A549 (cell line): ENCODE results near the gene PTPRD. TPM values are rescaled to one million over a fixed set of nuclear protein-coding genes. Genes with fewer than 3 reads are reported as not detected.

ENCODE experiments used
- ATAC-seq, 2 experiments: fragments of 200-7000 bp in 1 of 2; fragments of >200 bp in 1 of 2; cut with Nextera tagmentation in 1 of 2; cut with Tn5 transposase in 1 of 2; 3 replicates each; pipeline versions ENCODE4 v1.8.0 to v1.9.1; 2018 to 2020; ENCODE audit warnings: mild to moderate bottlenecking in 1 of 2, moderate library complexity in 1 of 2
- CTCF ChIA-PET: fragments of 300-600 bp; sonication (Branson Sonifier 250); formaldehyde crosslinking; extraction: SDS; loops from one replicate; lab custom pipeline; 2021; ENCODE audit warnings: antibody characterized with exemption, inconsistent platforms; lab: Yijun Ruan, JAX
- POLR2A ChIA-PET: fragments of 350-600 bp; formaldehyde crosslinking; extraction: SDS; loops from one replicate; lab custom pipeline; 2021; ENCODE audit warnings: antibody characterized with exemption, inconsistent platforms; lab: Yijun Ruan, JAX
- DNase-seq, 2 experiments: peaks; one replicate each; pipeline versions ENCODE4 v3.0.0 to v3.0.0-alpha.2; 2011 to 2016; ENCODE audit warnings: low read depth in 1 of 2, low spot score in 1 of 2
- FAIRE-seq: peaks from 2 replicates; lab custom pipeline; 2011; peaks lifted over from hg19 to GRCh38; lab: Jason Lieb, UNC
- H3K27ac ChIP-seq, 2 experiments: fragments of >200 bp; sonication (Bioruptor Twin); formaldehyde crosslinking; 3 replicates each; pipeline ENCODE4 v1.5.1; 2016 to 2017
- H3K4me1 ChIP-seq: fragments of >200 bp; sonication (Bioruptor Twin); formaldehyde crosslinking; 3 replicates; pipeline ENCODE4 v1.6.1; 2016
- H3K4me2 ChIP-seq: fragments of >200 bp; sonication (Bioruptor Twin); formaldehyde crosslinking; 3 replicates; pipeline ENCODE4 v1.6.1; 2016
- H3K4me3 ChIP-seq: fragments of >200 bp; sonication (Bioruptor Twin); formaldehyde crosslinking; 3 replicates; pipeline ENCODE4 v1.5.1; 2016
- H3K9me3 ChIP-seq: fragments of >200 bp; sonication (Bioruptor Twin); formaldehyde crosslinking; 3 replicates; pipeline ENCODE4 v1.6.1; 2016
- CBX2 ChIP-seq: fragments of 200-600 bp; sonication (generic); IDR thresholded peaks from 2 replicates; pipeline ENCODE4 v1.6.1; 2016; ENCODE audit warnings: low read depth, mild to moderate bottlenecking, borderline replicate concordance
- CBX8 ChIP-seq: fragments of 200-600 bp; sonication (generic); IDR thresholded peaks from 2 replicates; pipeline ENCODE4 v1.6.1; 2016
- CEBPB ChIP-seq, 2 experiments: fragments of >200 bp in 1 of 2; sonication (Bioruptor Twin) in 1 of 2; formaldehyde crosslinking in 1 of 2; IDR thresholded peaks; 2 replicates each; pipeline ENCODE4 v1.6.1; 2012 to 2016
- E2F6 ChIP-seq: IDR thresholded peaks from 2 replicates; pipeline ENCODE4 v1.6.1; 2012; ENCODE audit warnings: low read depth, borderline replicate concordance
- GATA3 ChIP-seq: IDR thresholded peaks from 2 replicates; pipeline ENCODE4 v1.6.1; 2012; ENCODE audit warnings: borderline replicate concordance
- HDAC2 ChIP-seq: fragments of 200-600 bp; sonication (generic); IDR thresholded peaks from 2 replicates; pipeline ENCODE4 v1.6.1; 2016
- HMGXB4 ChIP-seq: fragments of 250-450 bp; sonication (Bioruptor Pico); IDR thresholded peaks from 2 replicates; pipeline ENCODE4 v1.5.0; 2021; ENCODE audit warnings: mild to moderate bottlenecking, moderate library complexity, borderline replicate concordance
- HOXA7 ChIP-seq: fragments of 250-450 bp; sonication (Bioruptor Pico); IDR thresholded peaks from 2 replicates; pipeline ENCODE4 v1.5.0; 2020; ENCODE audit warnings: mild to moderate bottlenecking, moderate library complexity
- JUNB ChIP-seq: fragments of >200 bp; sonication (Bioruptor Twin); formaldehyde crosslinking; IDR thresholded peaks from 2 replicates; pipeline ENCODE4 v1.6.1; 2016
- KDM1A ChIP-seq: fragments of 200-600 bp; sonication (generic); IDR thresholded peaks from 2 replicates; pipeline ENCODE4 v1.6.1; 2016; ENCODE audit warnings: low read depth, mild to moderate bottlenecking
- MAZ ChIP-seq: fragments of 150-350 bp; IDR thresholded peaks from 2 replicates; pipeline ENCODE4 v1.6.1; 2014; ENCODE audit warnings: antibody characterized with exemption, low read depth, low read length, borderline replicate concordance
- NPAS2 ChIP-seq: fragments of 250-450 bp; sonication (Bioruptor Pico); IDR thresholded peaks from 2 replicates; pipeline ENCODE4 v1.8.0; 2022; ENCODE audit warnings: mild to moderate bottlenecking, moderate library complexity, borderline replicate concordance
- NR3C1 ChIP-seq: fragments of >200 bp; sonication (Bioruptor Twin); formaldehyde crosslinking; IDR thresholded peaks from 3 replicates; pipeline ENCODE4 v1.6.1; 2017
- RCOR1 ChIP-seq: fragments of 150-350 bp; IDR thresholded peaks from 2 replicates; pipeline ENCODE4 v1.6.1; 2014; ENCODE audit warnings: antibody characterized with exemption, low read length, low read depth
- SREBF2 ChIP-seq: fragments of 450-650 bp; IDR thresholded peaks from 2 replicates; pipeline ENCODE4 v1.6.1; 2014; ENCODE audit warnings: mild to moderate bottlenecking, moderate library complexity
- TP53 ChIP-seq: fragments of 250-450 bp; sonication (Bioruptor Pico); IDR thresholded peaks from 2 replicates; pipeline ENCODE4 v1.5.0; 2021; ENCODE audit warnings: mild to moderate bottlenecking, moderate library complexity
- ZC3H11A ChIP-seq: fragments of 450-650 bp; IDR thresholded peaks from 2 replicates; pipeline ENCODE4 v1.6.1; 2014; ENCODE audit warnings: antibody characterized with exemption, mild to moderate bottlenecking
- ZFP36 ChIP-seq: fragments of 450-650 bp; IDR thresholded peaks from 2 replicates; pipeline ENCODE4 v1.6.1; 2014; ENCODE audit warnings: borderline replicate concordance; ENCODE audit not compliant: partially characterized antibody
- WGBS: methylation state at CpG from one replicate; pipeline ENCODE4 v1.1.6; 2017; ENCODE audit errors: missing lambda C conversion rate; 5-methylcytosine and 5-hydroxymethylcytosine counted together
- polyA plus RNA-seq, 4 experiments: library from polyadenylated mRNA; depleted of rRNA in 3 of 4; stranded (reverse); fragments of >200 nt; fragmentation: RNase III in 1 of 4; extraction: RNeasy Plus Mini Kit Qiagen cat#74134 plus additional on column Dnase treatment in 1 of 4; gene quantifications; 2 replicates in 3 of 4; 3 replicates in 1 of 4; pipeline ENCODE4 v1.2.3, GENCODE V29; 2011 to 2017
- TF ChIP-seq, protein P1 (sequence below): IDR thresholded peaks from 2 replicates; pipeline ENCODE4 v1.6.1; 2012
- TF ChIP-seq, protein P2 (sequence below): fragments of 450-650 bp; IDR thresholded peaks from 2 replicates; pipeline ENCODE4 v1.6.1; 2014; ENCODE audit warnings: antibody characterized with exemption

PTPRD gene
- polyA plus RNA-seq, 2 of the 4 experiments (the other 2 are of a cell fraction), result 0.39 to 1.3 TPM

GRCh38 chr9:8627976-8628679, 1984.7 kb downstream of the PTPRD start:
- ATAC-seq, result no peak
- H3K9me3 ChIP-seq, result no peaks in the 10 kb centered on the region
- POLR2A ChIA-PET, result no interaction called here
- no peak for TF ChIP-seq CEBPB (IDR thresholded peaks at IDR 0.05)
- TF ChIP-seq HOXA7 (CRISPR knock-in tag), result no peak
- TF ChIP-seq, all 56 proteins: peak for 0
- no peak for DNase-seq
- 8% methylated on average over 7 of the region's 7 CpGs for WGBS
- H3K4me3 ChIP-seq, result no peak overlapping the region
- CTCF ChIA-PET, result no interaction called here
- H3K4me1 ChIP-seq, result no peaks in the 10 kb centered on the region
- no peak overlapping the region for H3K27ac ChIP-seq
- H3K4me2 ChIP-seq, result no peak overlapping the region
- no peak for FAIRE-seq

GRCh38 chr9:8622871-8623270, 1989.9 kb downstream of the PTPRD start:
- Histone ChIP-seq H3K4me2 (no peak overlapping the region), H3K27ac (no peak overlapping the region), H3K4me1 (no peaks in the 10 kb centered on the region), H3K9me3 (no peaks in the 10 kb centered on the region), H3K4me3 (no peak overlapping the region)
- no peak for TF ChIP-seq MAZ
- TF ChIP-seq NR3C1, result no peak
- TF ChIP-seq HDAC2, result no peak
- CTCF ChIA-PET, result no interaction called here
- POLR2A ChIA-PET, result no interaction called here
- FAIRE-seq (no peak), ATAC-seq (no peak), DNase-seq (no peak)
- 3% methylated on average over 2 of the region's 2 CpGs for WGBS

- no peak for DNase-seq
- Histone ChIP-seq H3K4me1 (no peaks in the 10 kb centered on the region), H3K4me2 (no peak overlapping the region), H3K9me3 (no peaks in the 10 kb centered on the region), H3K4me3 (no peak overlapping the region), H3K27ac (no peak overlapping the region)
- TF ChIP-seq JUNB, result no peak
- no peak for TF ChIP-seq CBX2
- no peak for TF ChIP-seq NPAS2 (CRISPR knock-in tag)
- no peak for TF ChIP-seq TP53
- TF ChIP-seq RCOR1, result no peak
- TF ChIP-seq, protein P1, sequence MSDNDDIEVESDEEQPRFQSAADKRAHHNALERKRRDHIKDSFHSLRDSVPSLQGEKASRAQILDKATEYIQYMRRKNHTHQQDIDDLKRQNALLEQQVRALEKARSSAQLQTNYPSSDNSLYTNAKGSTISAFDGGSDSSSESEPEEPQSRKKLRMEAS, result no peak
- no peak for TF ChIP-seq KDM1A
- no peak for FAIRE-seq
- 23% methylated on average over 3 of the region's 3 CpGs for WGBS
- CTCF ChIA-PET, result no interaction called here
- POLR2A ChIA-PET, result no interaction called here
- ATAC-seq, result no peak
These were observed 1990.5 kb downstream of the PTPRD start for GRCh38 chr9:8622222-8622802.

DNA sequence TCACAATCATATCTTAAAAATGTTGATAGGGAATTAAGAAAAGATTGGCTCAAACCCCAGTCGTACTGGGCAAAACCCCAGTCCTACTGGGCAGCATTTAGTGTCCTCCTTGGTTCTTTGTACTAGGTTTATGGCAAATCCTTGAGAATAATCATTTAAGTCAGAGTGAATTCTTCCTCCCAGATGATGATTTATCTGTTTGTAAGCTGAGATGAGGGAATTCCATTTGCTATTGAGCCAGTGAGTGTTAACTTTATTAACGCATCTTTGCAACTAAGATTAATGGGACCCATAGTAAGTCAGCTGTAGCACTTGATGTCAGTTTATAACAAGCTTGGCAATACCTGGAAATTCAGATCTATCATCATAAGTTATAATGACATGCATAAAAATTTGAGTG, 1991.4 kb downstream of the PTPRD start:
- no peaks in the 10 kb centered on the region for H3K4me1 ChIP-seq
- TF ChIP-seq HMGXB4 (CRISPR knock-in tag), result no peak
- TF ChIP-seq SREBF2, result no peak
- no peak for TF ChIP-seq GATA3
- no peak for TF ChIP-seq E2F6
- no peak for TF ChIP-seq CBX8
- no peak for TF ChIP-seq ZC3H11A
- TF ChIP-seq, protein P2, sequence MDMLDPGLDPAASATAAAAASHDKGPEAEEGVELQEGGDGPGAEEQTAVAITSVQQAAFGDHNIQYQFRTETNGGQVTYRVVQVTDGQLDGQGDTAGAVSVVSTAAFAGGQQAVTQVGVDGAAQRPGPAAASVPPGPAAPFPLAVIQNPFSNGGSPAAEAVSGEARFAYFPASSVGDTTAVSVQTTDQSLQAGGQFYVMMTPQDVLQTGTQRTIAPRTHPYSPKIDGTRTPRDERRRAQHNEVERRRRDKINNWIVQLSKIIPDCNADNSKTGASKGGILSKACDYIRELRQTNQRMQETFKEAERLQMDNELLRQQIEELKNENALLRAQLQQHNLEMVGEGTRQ, result no peak
- no peak for TF ChIP-seq ZFP36
- POLR2A ChIA-PET, result no interaction called here
- no peak overlapping the region for H3K4me3 ChIP-seq
- DNase-seq (no peak), FAIRE-seq (no peak), ATAC-seq (no peak)
- H3K4me2 ChIP-seq, result no peak overlapping the region
- CTCF ChIA-PET, result no interaction called here
- WGBS, result 12% methylated on average over 2 of the region's 2 CpGs
- H3K9me3 ChIP-seq, result no peaks in the 10 kb centered on the region
- H3K27ac ChIP-seq, result no peak overlapping the region
